ENCODE results near the gene FLRT1.

Gene FLRT1

GRCh38 chr11:64000740-64001483 is 34.8 kb upstream of the FLRT1 start:
- H3K4me3 Mint-ChIP-seq, result peak overlapping the region; percentile 48
- no peaks in the 10 kb centered on the region for H3K9me3 Mint-ChIP-seq
- H3K4me1 Mint-ChIP-seq (ENCODE audit: low read depth), result peaks cover 3% of the 10 kb centered on the region
- DNase-seq (ENCODE audit: low spot score), result no peak
- H3K27me3 Mint-ChIP-seq (ENCODE audit: low read depth), result peaks cover 4% of the 10 kb centered on the region
- peaks cover 15% of the 10 kb centered on the region for H3K36me3 Mint-ChIP-seq (ENCODE audit: low read depth)
- H3K27ac Mint-ChIP-seq, result no peak overlapping the region

GRCh38 chr11:64001484-64002420 is 34.0 kb upstream of the FLRT1 start:
- H3K9me3 Mint-ChIP-seq, result no peaks in the 10 kb centered on the region
- peaks cover 15% of the 10 kb centered on the region for H3K36me3 Mint-ChIP-seq (ENCODE audit: low read depth)
- peak overlapping the region; percentile 42 for H3K4me3 Mint-ChIP-seq
- DNase-seq (ENCODE audit: low spot score), result no peak
- no peak overlapping the region for H3K27ac Mint-ChIP-seq
- peaks cover 7% of the 10 kb centered on the region for H3K27me3 Mint-ChIP-seq (ENCODE audit: low read depth)
- H3K4me1 Mint-ChIP-seq (ENCODE audit: low read depth), result peaks cover 3% of the 10 kb centered on the region

GRCh38 chr11:64003807-64004589 is 31.7 kb upstream of the FLRT1 start:
- Mint-ChIP-seq H3K4me3 (no peak overlapping the region), H3K36me3 (ENCODE audit: low read depth) (peaks cover 2% of the 10 kb centered on the region), H3K4me1 (ENCODE audit: low read depth) (peaks cover 9% of the 10 kb centered on the region), H3K9me3 (no peaks in the 10 kb centered on the region), H3K27me3 (ENCODE audit: low read depth) (peaks cover 25% of the 10 kb centered on the region), H3K27ac (no peak overlapping the region)
- DNase-seq (ENCODE audit: low spot score), result no peak

GRCh38 chr11:64004590-64004984 is 31.1 kb upstream of the FLRT1 start:
- Mint-ChIP-seq H3K4me3 (no peak overlapping the region), H3K27me3 (ENCODE audit: low read depth) (peaks cover 25% of the 10 kb centered on the region)
- DNase-seq (ENCODE audit: low spot score), result no peak

GRCh38 chr11:64005691-64006090 is 30.0 kb upstream of the FLRT1 start:
- H3K36me3 Mint-ChIP-seq (ENCODE audit: low read depth), result peaks cover 2% of the 10 kb centered on the region
- no peak overlapping the region for H3K4me3 Mint-ChIP-seq
- peaks cover 9% of the 10 kb centered on the region for H3K4me1 Mint-ChIP-seq (ENCODE audit: low read depth)
- H3K27ac Mint-ChIP-seq, result no peak overlapping the region
- H3K9me3 Mint-ChIP-seq, result peaks cover 8% of the 10 kb centered on the region
- no peak for DNase-seq (ENCODE audit: low spot score)
- peaks cover 27% of the 10 kb centered on the region for H3K27me3 Mint-ChIP-seq (ENCODE audit: low read depth)

More at GRCh38 chr11:64004590-64004984, 31.1 kb upstream of the FLRT1 start:
- no peaks in the 10 kb centered on the region for H3K9me3 Mint-ChIP-seq
- peaks cover 9% of the 10 kb centered on the region for H3K4me1 Mint-ChIP-seq (ENCODE audit: low read depth)
- no peak overlapping the region for H3K27ac Mint-ChIP-seq
- H3K36me3 Mint-ChIP-seq (ENCODE audit: low read depth), result peaks cover 2% of the 10 kb centered on the region

- Mint-ChIP-seq H3K36me3 (ENCODE audit: low read depth) (peaks cover under 1% of the 10 kb centered on the region), H3K9me3 (peaks cover 15% of the 10 kb centered on the region), H3K27me3 (ENCODE audit: low read depth) (peaks cover 25% of the 10 kb centered on the region), H3K4me1 (ENCODE audit: low read depth) (peaks cover 6% of the 10 kb centered on the region), H3K4me3 (no peak overlapping the region), H3K27ac (no peak overlapping the region)
- DNase-seq (ENCODE audit: low spot score), result no peak
Measured at GRCh38 chr11:64006398-64006797, 29.3 kb upstream of the FLRT1 start.

GRCh38 chr11:64007160-64007628 is 28.5 kb upstream of the FLRT1 start:
- Mint-ChIP-seq H3K4me1 (ENCODE audit: low read depth) (peaks cover 6% of the 10 kb centered on the region), H3K36me3 (ENCODE audit: low read depth) (no peaks in the 10 kb centered on the region), H3K27ac (no peak overlapping the region), H3K4me3 (peak overlapping the region; percentile 24), H3K27me3 (ENCODE audit: low read depth) (peaks cover 25% of the 10 kb centered on the region), H3K9me3 (peaks cover 15% of the 10 kb centered on the region)
- DNase-seq (ENCODE audit: low spot score), result no peak

- Mint-ChIP-seq H3K27ac (no peak overlapping the region), H3K9me3 (peaks cover 15% of the 10 kb centered on the region), H3K27me3 (ENCODE audit: low read depth) (peaks cover 25% of the 10 kb centered on the region), H3K4me1 (ENCODE audit: low read depth) (peaks cover 6% of the 10 kb centered on the region), H3K4me3 (no peak overlapping the region), H3K36me3 (ENCODE audit: low read depth) (no peaks in the 10 kb centered on the region)
- DNase-seq (ENCODE audit: low spot score), result no peak
Measured at GRCh38 chr11:64007629-64008282, 28.0 kb upstream of the FLRT1 start.

- H3K4me3 Mint-ChIP-seq, result no peak overlapping the region
- H3K36me3 Mint-ChIP-seq (ENCODE audit: low read depth), result no peaks in the 10 kb centered on the region
- peaks cover 15% of the 10 kb centered on the region for H3K9me3 Mint-ChIP-seq
- H3K27ac Mint-ChIP-seq, result no peak overlapping the region
- H3K4me1 Mint-ChIP-seq (ENCODE audit: low read depth), result peaks cover 6% of the 10 kb centered on the region
- DNase-seq (ENCODE audit: low spot score), result no peak
- H3K27me3 Mint-ChIP-seq (ENCODE audit: low read depth), result peaks cover 25% of the 10 kb centered on the region
Measured at GRCh38 chr11:64008283-64008913, 27.3 kb upstream of the FLRT1 start.

GRCh38 chr11:64008914-64009633 is 26.7 kb upstream of the FLRT1 start:
- Mint-ChIP-seq H3K9me3 (peaks cover 15% of the 10 kb centered on the region), H3K4me1 (ENCODE audit: low read depth) (peaks cover 6% of the 10 kb centered on the region)

GRCh38 chr11:64009710-64010109 is 26.0 kb upstream of the FLRT1 start:
- Mint-ChIP-seq H3K9me3 (peaks cover 15% of the 10 kb centered on the region), H3K27me3 (ENCODE audit: low read depth) (peaks cover 25% of the 10 kb centered on the region), H3K27ac (no peak overlapping the region), H3K4me3 (no peak overlapping the region), H3K36me3 (ENCODE audit: low read depth) (no peaks in the 10 kb centered on the region), H3K4me1 (ENCODE audit: low read depth) (peaks cover 6% of the 10 kb centered on the region)
- DNase-seq (ENCODE audit: low spot score), result no peak

More at GRCh38 chr11:64008914-64009633, 26.7 kb upstream of the FLRT1 start:
- H3K27me3 Mint-ChIP-seq (ENCODE audit: low read depth), result peaks cover 25% of the 10 kb centered on the region
- H3K36me3 Mint-ChIP-seq (ENCODE audit: low read depth), result no peaks in the 10 kb centered on the region
- DNase-seq (ENCODE audit: low spot score), result no peak
- H3K27ac Mint-ChIP-seq, result no peak overlapping the region
- no peak overlapping the region for H3K4me3 Mint-ChIP-seq

GRCh38 chr11:64010783-64011182 is 24.9 kb upstream of the FLRT1 start:
- peaks cover 23% of the 10 kb centered on the region for H3K27me3 Mint-ChIP-seq (ENCODE audit: low read depth)
- peaks cover 15% of the 10 kb centered on the region for H3K9me3 Mint-ChIP-seq
- H3K4me1 Mint-ChIP-seq (ENCODE audit: low read depth), result peaks cover 6% of the 10 kb centered on the region
- no peaks in the 10 kb centered on the region for H3K36me3 Mint-ChIP-seq (ENCODE audit: low read depth)
- no peak overlapping the region for H3K27ac Mint-ChIP-seq
- no peak overlapping the region for H3K4me3 Mint-ChIP-seq
- no peak for DNase-seq (ENCODE audit: low spot score)
